HL-60 (cell line): ENCODE data around the gene AP4M1.

Experiments
- GABPA ChIP-seq: IDR thresholded peaks from 2 replicates; pipeline ENCODE4 v1.6.1; 2012; ENCODE audit warnings: low read depth
- TF ChIP-seq, protein P1 (sequence below): IDR thresholded peaks from one replicate; pipeline ENCODE4 v1.5.1; 2011; ENCODE audit warnings: low read length, control low read depth, inconsistent platforms; ENCODE audit not compliant: insufficient read depth

- TF ChIP-seq, protein P1, sequence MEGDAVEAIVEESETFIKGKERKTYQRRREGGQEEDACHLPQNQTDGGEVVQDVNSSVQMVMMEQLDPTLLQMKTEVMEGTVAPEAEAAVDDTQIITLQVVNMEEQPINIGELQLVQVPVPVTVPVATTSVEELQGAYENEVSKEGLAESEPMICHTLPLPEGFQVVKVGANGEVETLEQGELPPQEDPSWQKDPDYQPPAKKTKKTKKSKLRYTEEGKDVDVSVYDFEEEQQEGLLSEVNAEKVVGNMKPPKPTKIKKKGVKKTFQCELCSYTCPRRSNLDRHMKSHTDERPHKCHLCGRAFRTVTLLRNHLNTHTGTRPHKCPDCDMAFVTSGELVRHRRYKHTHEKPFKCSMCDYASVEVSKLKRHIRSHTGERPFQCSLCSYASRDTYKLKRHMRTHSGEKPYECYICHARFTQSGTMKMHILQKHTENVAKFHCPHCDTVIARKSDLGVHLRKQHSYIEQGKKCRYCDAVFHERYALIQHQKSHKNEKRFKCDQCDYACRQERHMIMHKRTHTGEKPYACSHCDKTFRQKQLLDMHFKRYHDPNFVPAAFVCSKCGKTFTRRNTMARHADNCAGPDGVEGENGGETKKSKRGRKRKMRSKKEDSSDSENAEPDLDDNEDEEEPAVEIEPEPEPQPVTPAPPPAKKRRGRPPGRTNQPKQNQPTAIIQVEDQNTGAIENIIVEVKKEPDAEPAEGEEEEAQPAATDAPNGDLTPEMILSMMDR: no peak
- TF ChIP-seq GABPA: no peak
Measured at GRCh38 chr7:100098913-100099312, 2.5 kb upstream of the AP4M1 start.
